A673 (cell line): ENCODE data around the gene KRTAP17-1.

ENCODE experiments used
- CTCF ChIP-seq: fragments of 300-800, 200-600 bp; sonication (generic); conservative IDR thresholded peaks from 2 replicates; pipeline ENCODE4 v1.5.1; 2017; ENCODE audit warnings: low read depth, mild to moderate bottlenecking, antibody characterized with exemption, low read length, moderate library complexity, mixed read lengths
- EZH2 ChIP-seq: fragments of 200-600 bp; sonication (generic); IDR thresholded peaks from 2 replicates; pipeline ENCODE4 v1.6.1; 2017; ENCODE audit warnings: borderline replicate concordance, low read depth, mild to moderate bottlenecking, mixed read lengths, antibody characterized with exemption, low read length; ENCODE audit not compliant: poor library complexity, severe bottlenecking

GRCh38 chr17:41308918-41309359 is 6.6 kb downstream of the KRTAP17-1 start, which contains the start of gene KRTAP16-1:
- no peak for TF ChIP-seq CTCF
- TF ChIP-seq EZH2, result no peak
